Suprapubic skin (tissue), 3 donors: ENCODE data around the gene CFAP119.
"Not testable (repeated sequence)": the region's sequence is repeated elsewhere in the genome, so short reads cannot be mapped to it uniquely, and the experiment has no call there.

Experiments
- CTCF ChIP-seq, 2 donors: fragments of 200-600 bp in 1 of 2; fragments of 450-650 bp in 1 of 2; sonication (generic) in 1 of 2; IDR thresholded peaks; one replicate each; pipeline ENCODE4 v1.5.1; 2016 to 2019; ENCODE audit warnings: antibody characterized with exemption in 2 of 2, mild to moderate bottlenecking in 1 of 2, moderate library complexity in 1 of 2
- POLR2A ChIP-seq, 2 donors: fragments of 450-650 bp; IDR thresholded peaks; one replicate each; pipeline ENCODE4 v1.6.1; 2017; ENCODE audit warnings: antibody characterized with exemption in 2 of 2, mild to moderate bottlenecking in 2 of 2, moderate library complexity in 2 of 2

DNA sequence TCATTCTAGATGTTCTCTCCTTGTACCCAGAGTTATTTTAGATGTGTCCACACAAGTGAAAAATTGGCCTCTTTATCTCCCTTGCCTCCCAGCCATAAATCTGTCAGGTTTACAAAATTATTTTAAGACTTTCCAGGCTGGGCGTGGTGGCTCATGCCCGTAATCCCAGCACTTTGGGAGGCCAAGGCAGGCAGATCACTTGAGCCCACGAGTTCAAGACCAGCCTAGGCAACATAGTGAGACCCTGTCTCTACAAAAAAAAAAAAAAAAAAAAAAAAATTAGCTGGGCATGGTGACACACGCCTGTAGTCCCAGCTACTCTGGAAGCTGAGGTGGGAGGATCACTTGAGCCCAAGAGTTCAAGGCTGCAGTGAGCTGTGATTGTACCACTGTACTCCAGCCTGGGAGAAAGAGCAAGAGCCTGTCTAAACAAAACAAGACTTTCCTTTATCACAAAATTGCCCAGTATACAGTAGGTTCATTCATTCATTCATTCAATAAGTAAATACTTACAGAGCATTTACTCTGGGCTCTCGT, 47.1 kb upstream of the CFAP119 start:
- not testable (repeated sequence) for TF ChIP-seq POLR2A, CTCF (IDR thresholded peaks at IDR 0.05)
